ENCODE results near the gene RSPH1. TPM values are rescaled to one million over a fixed set of nuclear protein-coding genes. Genes with fewer than 3 reads are reported as not detected.

Gene RSPH1
- total and polyA plus RNA-seq, 2 of the 8 experiments (the other 6 are each of a cell fraction or from before 2014, with no cell fraction given): 0.24 TPM; not detected in 1

DNA sequence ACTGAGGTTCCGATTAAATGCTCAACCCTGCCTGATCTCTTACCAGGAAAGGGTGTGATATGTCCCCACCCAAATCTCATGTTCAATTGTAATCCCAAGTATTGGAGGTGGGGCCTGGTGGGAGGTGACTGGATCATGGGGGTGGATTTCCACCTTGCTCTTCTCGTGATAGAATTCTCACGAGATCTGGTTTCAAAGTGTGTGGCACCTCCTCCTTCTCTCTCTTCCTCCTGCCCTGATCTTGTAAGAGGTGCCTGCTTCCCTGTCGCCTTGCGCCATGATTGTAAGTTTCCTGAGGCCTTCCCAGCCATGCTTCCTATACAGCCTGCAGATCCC is 34.9 kb downstream of the RSPH1 start (continued):
- TF ChIP-seq ASH2L (IDR thresholded peaks at IDR 0.05; ENCODE audit: low read length): no peak
- TF ChIP-seq GABPA (IDR thresholded peaks at IDR 0.05; ENCODE audit: borderline replicate concordance, insufficient read depth, low read length): no peak
- no peak for TF ChIP-seq EZH2 (IDR thresholded peaks at IDR 0.05; ENCODE audit: low read depth, low read length, severe bottlenecking)
- TF ChIP-seq SUZ12 (IDR thresholded peaks at IDR 0.05; ENCODE audit: low read length): no peak

All from H1 (cell line).